Myocyte (in vitro differentiated cells): Measurements from ENCODE around the gene OR11H6. TPM values are rescaled to one million over a fixed set of nuclear protein-coding genes. Genes with fewer than 3 reads are reported as not detected.
"Not testable (repeated sequence)": the region's sequence is repeated elsewhere in the genome, so short reads cannot be mapped to it uniquely, and the experiment has no call there.

Experiments
- DNase-seq: peaks from one replicate; pipeline ENCODE4 v3.0.0-alpha.2; 2012; ENCODE audit warnings: low read depth
- polyA plus RNA-seq: library from polyadenylated mRNA; unstranded; fragments of >200 nt; gene quantifications from one replicate; pipeline ENCODE4 v1.2.1, GENCODE V29; 2012; ENCODE audit warnings: missing spikeins
- total RNA-seq: library from RNA; depleted of rRNA; stranded (reverse); fragments of >200 nt; gene quantifications from 2 replicates; pipeline ENCODE4 v1.2.3, GENCODE V29; 2014

The OR11H6 gene
- not detected in 2 replicates for total RNA-seq
- not detected for polyA plus RNA-seq

- DNase-seq: no peak
These were observed at the start of gene OR11H6 for GRCh38 chr14:20223410-20223809. Gene OR11H6 (plus strand): TSS chr14:20223710. CDS start chr14:20223710, 0 bp downstream.

- not testable (repeated sequence) for DNase-seq
These were observed 49.3 kb upstream of the OR11H6 start for GRCh38 chr14:20174205-20174604.

- DNase-seq: no peak
These were observed 47.2 kb upstream of the OR11H6 start for GRCh38 chr14:20176330-20176729.

GRCh38 chr14:20177433-20177974 lies 46.0 kb upstream of the OR11H6 start:
- no peak for DNase-seq

- no peak for DNase-seq
These were observed 44.3 kb upstream of the OR11H6 start for GRCh38 chr14:20179218-20179617.

GRCh38 chr14:20179880-20180279 lies 43.6 kb upstream of the OR11H6 start:
- DNase-seq: no peak

GRCh38 chr14:20180486-20180885 lies 43.0 kb upstream of the OR11H6 start:
- DNase-seq: no peak

GRCh38 chr14:20184181-20184580 lies 39.3 kb upstream of the OR11H6 start:
- DNase-seq: no peak

- no peak for DNase-seq
These were observed 32.9 kb upstream of the OR11H6 start, which contains the start of gene OR11G2 for GRCh38 chr14:20190596-20190995. Gene OR11G2 (plus strand): TSS chr14:20190896. CDS start chr14:20197438, 6,542 bp downstream.

GRCh38 chr14:20191396-20191795 lies 32.1 kb upstream of the OR11H6 start:
- no peak for DNase-seq

- no peak for DNase-seq
These were observed 29.4 kb upstream of the OR11H6 start for GRCh38 chr14:20194101-20194500.

- not testable (repeated sequence) for DNase-seq
These were observed 28.3 kb upstream of the OR11H6 start for GRCh38 chr14:20195170-20195569.

- peak; percentile 13 for DNase-seq
These were observed 27.6 kb upstream of the OR11H6 start for GRCh38 chr14:20195911-20196310.

- no peak for DNase-seq
These were observed 26.1 kb upstream of the OR11H6 start for GRCh38 chr14:20197459-20197858.

GRCh38 chr14:20198991-20199390 lies 24.5 kb upstream of the OR11H6 start:
- DNase-seq: no peak

GRCh38 chr14:20204721-20205120 lies 18.8 kb upstream of the OR11H6 start:
- no peak for DNase-seq

- DNase-seq: no peak
These were observed 13.9 kb upstream of the OR11H6 start for GRCh38 chr14:20209595-20209994.

GRCh38 chr14:20212406-20212805 lies 11.1 kb upstream of the OR11H6 start:
- DNase-seq: not testable (repeated sequence)

GRCh38 chr14:20215196-20215595 lies 8.3 kb upstream of the OR11H6 start:
- peak; percentile 55 for DNase-seq

GRCh38 chr14:20219033-20219432 lies 4.5 kb upstream of the OR11H6 start:
- DNase-seq: no peak

GRCh38 chr14:20228681-20229080 lies 5.2 kb downstream of the OR11H6 start, which contains the start of gene OR11H7:
Gene OR11H7 (plus strand): TSS chr14:20228981.
- no peak for DNase-seq

GRCh38 chr14:20235415-20235814 lies 11.9 kb downstream of the OR11H6 start:
- not testable (repeated sequence) for DNase-seq

- no peak for DNase-seq
These were observed 24.2 kb downstream of the OR11H6 start for GRCh38 chr14:20247646-20248246.
